HL-60 (cell line): ENCODE results near the gene SRPX2.

Experiments used
- CTCF ChIP-seq: IDR thresholded peaks from one replicate; pipeline ENCODE4 v1.5.1; 2011; ENCODE audit warnings: low read length, control low read depth, inconsistent platforms; ENCODE audit not compliant: insufficient read depth
- GABPA ChIP-seq: IDR thresholded peaks from 2 replicates; pipeline ENCODE4 v1.6.1; 2012; ENCODE audit warnings: low read depth
- POLR2AphosphoS5 ChIP-seq: IDR thresholded peaks from 2 replicates; pipeline ENCODE4 v1.6.1; 2012; ENCODE audit warnings: low read depth

- TF ChIP-seq CTCF (no peak), GABPA (no peak), POLR2AphosphoS5 (no peak)
Measured at GRCh38 chrX:100645106-100645505, 1.1 kb downstream of the SRPX2 start.
